ENCODE data around the gene CRIM1. TPM values are rescaled to one million over a fixed set of nuclear protein-coding genes. Genes with fewer than 3 reads are reported as not detected.

The CRIM1 gene
- total and polyA plus RNA-seq, 4 donors: 2.2 to 22.1 (median 9.6) TPM

DNA sequence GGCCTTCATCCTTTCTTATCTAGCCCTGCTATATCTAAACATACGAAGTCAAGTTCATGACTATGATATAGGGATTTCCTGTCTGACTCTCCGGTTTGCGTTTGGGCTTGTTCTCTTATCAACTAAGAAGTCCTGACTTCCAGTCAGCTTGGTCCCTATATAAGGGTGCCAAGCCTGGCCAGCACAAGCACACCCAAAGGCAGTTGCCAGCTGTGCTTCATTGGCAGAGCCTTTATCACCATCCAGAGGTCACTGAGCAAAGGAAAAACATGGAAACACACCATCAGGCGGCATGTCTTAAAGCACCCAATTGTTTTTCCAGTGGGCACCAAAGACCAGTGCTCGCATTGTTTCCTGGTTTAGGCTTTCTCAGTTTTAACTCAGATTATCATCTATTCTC is 169.7 kb downstream of the CRIM1 start:
- Histone ChIP-seq H3K9ac (ENCODE audit: low read depth in 1 of 2, low read length in 2 of 2) (no peak overlapping the region), H3K4me3 (ENCODE audit: low read depth in 1 of 3, low read length in 3 of 3) (no peak overlapping the region), H3K27ac (ENCODE audit: low read depth in 1 of 2, low read length in 2 of 2) (no peak overlapping the region), H3K36me3 (ENCODE audit: control insufficient read depth in 4 of 4, insufficient read depth in 3 of 4, low read depth in 1 of 4, low read length in 3 of 4) (peaks cover 0 to 2% (median 0%) of the 10 kb centered on the region in 4 donors), H3K4me1 (ENCODE audit: control insufficient read depth in 4 of 4, insufficient read depth in 4 of 4, low read length in 3 of 4) (no peaks in the 10 kb centered on the region), H3K9me3 (ENCODE audit: control insufficient read depth in 4 of 4, low read length in 3 of 4) (no peaks in the 10 kb centered on the region), H3K27me3 (ENCODE audit: control insufficient read depth in 4 of 4, insufficient read depth in 4 of 4, low read length in 3 of 4) (no peaks in the 10 kb centered on the region)
- WGBS: 81% methylated on average over 5 of the region's 5 CpGs
- TF ChIP-seq GABPA (IDR thresholded peaks at IDR 0.05 in 1 of 2, conservative IDR thresholded peaks at IDR 0.05 in 1 of 2) (no peak), FOXA1 (IDR thresholded peaks at IDR 0.05) (no peak), RAD21 (IDR thresholded peaks at IDR 0.05) (no peak), RXRA (IDR thresholded peaks at IDR 0.05) (no peak), FOXA2 (IDR thresholded peaks at IDR 0.05) (no peak), MAX (IDR thresholded peaks at IDR 0.05) (no peak), YY1 (IDR thresholded peaks at IDR 0.05) (no peak), NR2F2 (IDR thresholded peaks at IDR 0.05) (no peak)
- TF ChIP-seq, protein P1, sequence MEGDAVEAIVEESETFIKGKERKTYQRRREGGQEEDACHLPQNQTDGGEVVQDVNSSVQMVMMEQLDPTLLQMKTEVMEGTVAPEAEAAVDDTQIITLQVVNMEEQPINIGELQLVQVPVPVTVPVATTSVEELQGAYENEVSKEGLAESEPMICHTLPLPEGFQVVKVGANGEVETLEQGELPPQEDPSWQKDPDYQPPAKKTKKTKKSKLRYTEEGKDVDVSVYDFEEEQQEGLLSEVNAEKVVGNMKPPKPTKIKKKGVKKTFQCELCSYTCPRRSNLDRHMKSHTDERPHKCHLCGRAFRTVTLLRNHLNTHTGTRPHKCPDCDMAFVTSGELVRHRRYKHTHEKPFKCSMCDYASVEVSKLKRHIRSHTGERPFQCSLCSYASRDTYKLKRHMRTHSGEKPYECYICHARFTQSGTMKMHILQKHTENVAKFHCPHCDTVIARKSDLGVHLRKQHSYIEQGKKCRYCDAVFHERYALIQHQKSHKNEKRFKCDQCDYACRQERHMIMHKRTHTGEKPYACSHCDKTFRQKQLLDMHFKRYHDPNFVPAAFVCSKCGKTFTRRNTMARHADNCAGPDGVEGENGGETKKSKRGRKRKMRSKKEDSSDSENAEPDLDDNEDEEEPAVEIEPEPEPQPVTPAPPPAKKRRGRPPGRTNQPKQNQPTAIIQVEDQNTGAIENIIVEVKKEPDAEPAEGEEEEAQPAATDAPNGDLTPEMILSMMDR (IDR thresholded peaks at IDR 0.05; ENCODE audit: low read depth, low read length, missing input control): no peak
- no peak for DNase-seq (ENCODE audit: low spot score)

- no peaks in the 10 kb centered on the region for H3K4me1 ChIP-seq (ENCODE audit: control insufficient read depth in 4 of 4, insufficient read depth in 4 of 4, low read length in 3 of 4)
- H3K9me3 ChIP-seq (ENCODE audit: control insufficient read depth in 4 of 4, low read length in 3 of 4): no peaks in the 10 kb centered on the region
- peaks cover 0 to 2% (median 0%) of the 10 kb centered on the region in 4 donors for H3K36me3 ChIP-seq (ENCODE audit: control insufficient read depth in 4 of 4, insufficient read depth in 3 of 4, low read depth in 1 of 4, low read length in 3 of 4)
- H3K27ac ChIP-seq (ENCODE audit: low read depth in 1 of 2, low read length in 2 of 2): no peak overlapping the region
- WGBS: 72% methylated on average over 2 of the region's 2 CpGs
- H3K27me3 ChIP-seq (ENCODE audit: control insufficient read depth in 4 of 4, insufficient read depth in 4 of 4, low read length in 3 of 4): no peaks in the 10 kb centered on the region
- no peak overlapping the region for H3K9ac ChIP-seq (ENCODE audit: low read depth in 1 of 2, low read length in 2 of 2)
- no peak overlapping the region for H3K4me3 ChIP-seq (ENCODE audit: low read depth in 1 of 3, low read length in 3 of 3)
- no peak for DNase-seq (ENCODE audit: low spot score)
- TF ChIP-seq SP1 (IDR thresholded peaks at IDR 0.05) (no peak), HNF4G (IDR thresholded peaks at IDR 0.05) (no peak), YY1 (IDR thresholded peaks at IDR 0.05) (no peak), GABPA (IDR thresholded peaks at IDR 0.05 in 1 of 2, conservative IDR thresholded peaks at IDR 0.05 in 1 of 2) (no peak)
- TF ChIP-seq, protein P2, sequence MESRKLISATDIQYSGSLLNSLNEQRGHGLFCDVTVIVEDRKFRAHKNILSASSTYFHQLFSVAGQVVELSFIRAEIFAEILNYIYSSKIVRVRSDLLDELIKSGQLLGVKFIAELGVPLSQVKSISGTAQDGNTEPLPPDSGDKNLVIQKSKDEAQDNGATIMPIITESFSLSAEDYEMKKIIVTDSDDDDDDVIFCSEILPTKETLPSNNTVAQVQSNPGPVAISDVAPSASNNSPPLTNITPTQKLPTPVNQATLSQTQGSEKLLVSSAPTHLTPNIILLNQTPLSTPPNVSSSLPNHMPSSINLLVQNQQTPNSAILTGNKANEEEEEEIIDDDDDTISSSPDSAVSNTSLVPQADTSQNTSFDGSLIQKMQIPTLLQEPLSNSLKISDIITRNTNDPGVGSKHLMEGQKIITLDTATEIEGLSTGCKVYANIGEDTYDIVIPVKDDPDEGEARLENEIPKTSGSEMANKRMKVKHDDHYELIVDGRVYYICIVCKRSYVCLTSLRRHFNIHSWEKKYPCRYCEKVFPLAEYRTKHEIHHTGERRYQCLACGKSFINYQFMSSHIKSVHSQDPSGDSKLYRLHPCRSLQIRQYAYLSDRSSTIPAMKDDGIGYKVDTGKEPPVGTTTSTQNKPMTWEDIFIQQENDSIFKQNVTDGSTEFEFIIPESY (IDR thresholded peaks at IDR 0.05): no peak
- TF ChIP-seq, protein P1 (IDR thresholded peaks at IDR 0.05; ENCODE audit: low read depth, low read length, missing input control): no peak
- TF ChIP-seq, protein P3, sequence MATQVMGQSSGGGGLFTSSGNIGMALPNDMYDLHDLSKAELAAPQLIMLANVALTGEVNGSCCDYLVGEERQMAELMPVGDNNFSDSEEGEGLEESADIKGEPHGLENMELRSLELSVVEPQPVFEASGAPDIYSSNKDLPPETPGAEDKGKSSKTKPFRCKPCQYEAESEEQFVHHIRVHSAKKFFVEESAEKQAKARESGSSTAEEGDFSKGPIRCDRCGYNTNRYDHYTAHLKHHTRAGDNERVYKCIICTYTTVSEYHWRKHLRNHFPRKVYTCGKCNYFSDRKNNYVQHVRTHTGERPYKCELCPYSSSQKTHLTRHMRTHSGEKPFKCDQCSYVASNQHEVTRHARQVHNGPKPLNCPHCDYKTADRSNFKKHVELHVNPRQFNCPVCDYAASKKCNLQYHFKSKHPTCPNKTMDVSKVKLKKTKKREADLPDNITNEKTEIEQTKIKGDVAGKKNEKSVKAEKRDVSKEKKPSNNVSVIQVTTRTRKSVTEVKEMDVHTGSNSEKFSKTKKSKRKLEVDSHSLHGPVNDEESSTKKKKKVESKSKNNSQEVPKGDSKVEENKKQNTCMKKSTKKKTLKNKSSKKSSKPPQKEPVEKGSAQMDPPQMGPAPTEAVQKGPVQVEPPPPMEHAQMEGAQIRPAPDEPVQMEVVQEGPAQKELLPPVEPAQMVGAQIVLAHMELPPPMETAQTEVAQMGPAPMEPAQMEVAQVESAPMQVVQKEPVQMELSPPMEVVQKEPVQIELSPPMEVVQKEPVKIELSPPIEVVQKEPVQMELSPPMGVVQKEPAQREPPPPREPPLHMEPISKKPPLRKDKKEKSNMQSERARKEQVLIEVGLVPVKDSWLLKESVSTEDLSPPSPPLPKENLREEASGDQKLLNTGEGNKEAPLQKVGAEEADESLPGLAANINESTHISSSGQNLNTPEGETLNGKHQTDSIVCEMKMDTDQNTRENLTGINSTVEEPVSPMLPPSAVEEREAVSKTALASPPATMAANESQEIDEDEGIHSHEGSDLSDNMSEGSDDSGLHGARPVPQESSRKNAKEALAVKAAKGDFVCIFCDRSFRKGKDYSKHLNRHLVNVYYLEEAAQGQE (IDR thresholded peaks at IDR 0.05): no peak
Observed at GRCh38 chr2:36526226-36526625, 170.6 kb downstream of the CRIM1 start.
